Posterior vena cava (tissue), 2 donors: ENCODE data around the gene KLF15. TPM values are rescaled to one million over a fixed set of nuclear protein-coding genes. Genes with fewer than 3 reads are reported as not detected.

ENCODE experiments used
- DNase-seq: peaks from one replicate; pipeline ENCODE4 v3.0.0-alpha.2; 2020; ENCODE audit warnings: low spot score
- intact Hi-C, 2 donors: fragments of 100-400 bp; cut with DNase I; formaldehyde crosslinking; loops; one replicate each; pipeline versions ENCODE4 v1.14.1 to v1.14.2; 2022 to 2023
- total RNA-seq, 2 donors: library from RNA; stranded (reverse); fragmentation: NEBNext Ultra II Directional; extraction: Animal tissue kit (Norgen Biotek cat#: 25700); gene quantifications; one replicate each; pipeline ENCODE4 v1.2.1, GENCODE V29; 2021
- donor health status: DM: yes; HTN: yes; CAD: no.
- donor health status: DM: yes; HTN: yes; CAD: no.

Gene KLF15
- total RNA-seq, 2 donors from 2014 or later, result 10.6 to 15.5 TPM

- intact Hi-C loops, result loop anchor here (5.0 kb wide), 2 partner anchors 134 to 259 kb away; no protein-coding TSS in a partner anchor
- no peak for DNase-seq
Observed at GRCh38 chr3:126391631-126392030, 34.4 kb upstream of the KLF15 start.

- DNase-seq, result no peak
- intact Hi-C loops, result loop anchor here (5.0 kb wide), 2 partner anchors 133 to 258 kb away; no protein-coding TSS in a partner anchor
Observed at GRCh38 chr3:126390751-126391150, 33.5 kb upstream of the KLF15 start.

GRCh38 chr3:126390201-126390600 lies 33.0 kb upstream of the KLF15 start:
- DNase-seq, result no peak
- intact Hi-C loops, result loop anchor here (5.0 kb wide), 2 partner anchors 133 to 258 kb away; no protein-coding TSS in a partner anchor

- intact Hi-C loops, result loop anchor here (2.0 to 5.0 kb wide), 3 partner anchors 132 to 257 kb away; no protein-coding TSS in a partner anchor
- DNase-seq, result no peak
Observed at GRCh38 chr3:126389794-126390146, 32.6 kb upstream of the KLF15 start.

- intact Hi-C loops, result loop anchor here in 1 of 2 donors (2.0 kb wide), 1 partner anchor 142 kb away; no protein-coding TSS in a partner anchor
- DNase-seq, result peak; percentile 98
Observed at GRCh38 chr3:126389112-126389793, 32.0 kb upstream of the KLF15 start.

GRCh38 chr3:126381966-126382365 lies 24.8 kb upstream of the KLF15 start:
- intact Hi-C loops, result no loop called here

GRCh38 chr3:126380011-126380768 lies 23.0 kb upstream of the KLF15 start:
- intact Hi-C loops, result no loop called here
- DNase-seq, result peak; percentile 70

More at GRCh38 chr3:126381966-126382365, 24.8 kb upstream of the KLF15 start:
- DNase-seq, result no peak

- intact Hi-C loops, result no loop called here
- DNase-seq, result no peak
Observed at GRCh38 chr3:126378341-126378751, 21.1 kb upstream of the KLF15 start.

GRCh38 chr3:126377211-126377610 lies 20.0 kb upstream of the KLF15 start:
- no peak for DNase-seq
- intact Hi-C loops, result no loop called here

GRCh38 chr3:126376444-126376843 lies 19.2 kb upstream of the KLF15 start:
- no peak for DNase-seq
- intact Hi-C loops, result no loop called here

- DNase-seq, result peak; percentile 72
- intact Hi-C loops, result no loop called here
Observed at GRCh38 chr3:126375835-126376331, 18.7 kb upstream of the KLF15 start.

- peak; percentile 71 for DNase-seq
- intact Hi-C loops, result no loop called here
Observed at GRCh38 chr3:126373682-126374601, 16.7 kb upstream of the KLF15 start.

- DNase-seq, result peak; percentile 56
- intact Hi-C loops, result no loop called here
Observed at GRCh38 chr3:126373146-126373613, 16.0 kb upstream of the KLF15 start.

- peak; percentile 69 for DNase-seq
- intact Hi-C loops, result no loop called here
Observed at GRCh38 chr3:126372413-126373145, 15.4 kb upstream of the KLF15 start.

GRCh38 chr3:126371096-126371705 lies 14.0 kb upstream of the KLF15 start:
- DNase-seq, result peak; percentile 69
- intact Hi-C loops, result no loop called here

- DNase-seq, result peak; percentile 51
- intact Hi-C loops, result no loop called here
Observed at GRCh38 chr3:126370606-126371005, 13.4 kb upstream of the KLF15 start.

GRCh38 chr3:126370055-126370454 lies 12.8 kb upstream of the KLF15 start:
- intact Hi-C loops, result no loop called here
- peak; percentile 62 for DNase-seq

- intact Hi-C loops, result no loop called here
Observed at GRCh38 chr3:126369490-126369889, 12.3 kb upstream of the KLF15 start.

More at GRCh38 chr3:126369490-126369889, 12.3 kb upstream of the KLF15 start:
- DNase-seq, result no peak
